ENCODE results near the gene HAO1. TPM values are rescaled to one million over a fixed set of nuclear protein-coding genes. Genes with fewer than 3 reads are reported as not detected.
"Not testable (repeated sequence)": the region's sequence is repeated elsewhere in the genome, so short reads cannot be mapped to it uniquely, and the experiment has no call there.

HAO1 gene
- total RNA-seq, 1 donor from 2014 or later = not detected

DNA sequence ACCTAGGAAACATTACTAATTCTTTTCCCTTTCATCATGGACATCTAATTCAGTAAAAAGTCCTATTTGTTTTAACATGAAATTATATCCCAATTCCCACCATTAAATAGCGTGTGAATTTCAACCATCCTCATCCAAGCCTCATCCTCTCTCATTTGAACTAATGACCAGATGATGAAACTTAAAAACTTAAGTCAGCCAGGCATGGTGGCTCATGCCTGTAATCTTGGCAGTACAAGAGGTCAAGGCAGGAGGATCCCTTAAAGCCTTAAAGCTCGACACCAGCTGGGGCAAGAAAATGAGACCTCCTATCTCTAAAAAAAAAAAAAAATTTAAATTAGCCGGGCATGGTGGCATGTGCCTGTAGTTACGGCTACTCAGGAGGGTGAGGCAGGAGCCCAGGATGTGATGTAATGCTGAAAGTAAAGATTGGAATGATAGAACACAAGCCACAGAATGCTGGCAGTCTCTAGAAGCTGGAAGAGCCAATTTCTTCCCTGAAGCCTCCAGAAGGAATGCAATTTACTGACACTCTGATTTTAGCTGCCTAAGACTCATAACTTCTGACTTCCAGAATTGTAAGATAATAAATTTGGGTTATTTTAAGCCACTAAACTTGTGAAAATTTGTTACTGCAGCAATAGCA lies 27.1 kb upstream of the HAO1 start:
- peaks cover 6% of the 10 kb centered on the region for H3K27me3 Mint-ChIP-seq (ENCODE audit: low read depth)
- H3K4me3 Mint-ChIP-seq (ENCODE audit: unreplicated experiment) = no peak overlapping the region
- H3K27ac Mint-ChIP-seq (ENCODE audit: unreplicated experiment) = no peak overlapping the region
- H3K4me1 Mint-ChIP-seq (ENCODE audit: low read depth) = no peaks in the 10 kb centered on the region
- H3K36me3 Mint-ChIP-seq (ENCODE audit: low read depth) = no peaks in the 10 kb centered on the region
- no peak for DNase-seq (ENCODE audit: low spot score)
- TF ChIP-seq, protein P1, sequence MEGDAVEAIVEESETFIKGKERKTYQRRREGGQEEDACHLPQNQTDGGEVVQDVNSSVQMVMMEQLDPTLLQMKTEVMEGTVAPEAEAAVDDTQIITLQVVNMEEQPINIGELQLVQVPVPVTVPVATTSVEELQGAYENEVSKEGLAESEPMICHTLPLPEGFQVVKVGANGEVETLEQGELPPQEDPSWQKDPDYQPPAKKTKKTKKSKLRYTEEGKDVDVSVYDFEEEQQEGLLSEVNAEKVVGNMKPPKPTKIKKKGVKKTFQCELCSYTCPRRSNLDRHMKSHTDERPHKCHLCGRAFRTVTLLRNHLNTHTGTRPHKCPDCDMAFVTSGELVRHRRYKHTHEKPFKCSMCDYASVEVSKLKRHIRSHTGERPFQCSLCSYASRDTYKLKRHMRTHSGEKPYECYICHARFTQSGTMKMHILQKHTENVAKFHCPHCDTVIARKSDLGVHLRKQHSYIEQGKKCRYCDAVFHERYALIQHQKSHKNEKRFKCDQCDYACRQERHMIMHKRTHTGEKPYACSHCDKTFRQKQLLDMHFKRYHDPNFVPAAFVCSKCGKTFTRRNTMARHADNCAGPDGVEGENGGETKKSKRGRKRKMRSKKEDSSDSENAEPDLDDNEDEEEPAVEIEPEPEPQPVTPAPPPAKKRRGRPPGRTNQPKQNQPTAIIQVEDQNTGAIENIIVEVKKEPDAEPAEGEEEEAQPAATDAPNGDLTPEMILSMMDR (IDR thresholded peaks at IDR 0.05) = no peak
- no peaks in the 10 kb centered on the region for H3K9me3 Mint-ChIP-seq (ENCODE audit: low read depth)

DNA sequence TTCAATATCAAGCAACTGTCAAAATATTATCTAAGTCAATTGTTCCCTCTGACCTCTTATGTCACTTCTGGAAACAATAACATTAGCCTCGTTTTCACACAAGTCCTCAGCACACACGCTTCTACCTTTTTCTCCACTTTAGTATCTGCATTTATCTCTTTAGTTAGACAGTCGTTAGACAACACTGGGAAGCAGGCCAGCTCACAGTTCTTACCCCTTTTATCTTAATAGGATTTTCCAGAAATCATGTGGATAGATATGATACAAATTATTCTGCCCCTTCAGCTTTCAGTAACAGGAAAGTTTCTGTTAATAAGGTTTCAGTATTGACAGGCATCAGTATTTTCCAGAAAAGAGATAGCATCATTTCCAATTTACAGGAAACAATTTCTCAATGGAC lies 25.9 kb upstream of the HAO1 start:
- TF ChIP-seq, protein P1 (IDR thresholded peaks at IDR 0.05) = no peak
- DNase-seq (ENCODE audit: low spot score) = no peak
- Mint-ChIP-seq H3K9me3 (ENCODE audit: low read depth) (no peaks in the 10 kb centered on the region), H3K36me3 (ENCODE audit: low read depth) (no peaks in the 10 kb centered on the region), H3K4me3 (ENCODE audit: unreplicated experiment) (no peak overlapping the region), H3K4me1 (ENCODE audit: low read depth) (no peaks in the 10 kb centered on the region), H3K27me3 (ENCODE audit: low read depth) (peaks cover 6% of the 10 kb centered on the region), H3K27ac (ENCODE audit: unreplicated experiment) (no peak overlapping the region)

DNA sequence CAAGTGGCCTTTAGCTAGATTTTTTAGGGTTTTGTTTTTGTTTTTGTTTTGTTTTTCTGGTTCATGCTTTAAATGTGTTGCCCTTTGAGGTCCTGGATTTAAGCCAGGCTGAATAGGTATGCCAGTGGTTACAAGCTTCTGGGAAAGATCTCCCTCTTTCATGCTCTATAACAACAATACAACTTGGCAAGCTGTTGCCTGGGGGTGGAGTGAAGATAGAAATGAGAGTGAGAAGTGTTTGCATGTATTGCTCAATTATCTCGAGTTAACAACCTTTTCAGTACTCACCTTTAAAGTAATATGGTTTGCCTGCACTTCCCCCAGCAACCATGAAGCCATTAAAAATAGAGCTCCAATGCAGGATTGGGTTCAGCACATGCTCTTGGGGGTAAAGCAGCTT lies 19.2 kb upstream of the HAO1 start:
- Mint-ChIP-seq H3K4me1 (ENCODE audit: low read depth) (no peaks in the 10 kb centered on the region), H3K27me3 (ENCODE audit: low read depth) (peaks cover 15% of the 10 kb centered on the region), H3K27ac (ENCODE audit: unreplicated experiment) (no peak overlapping the region), H3K4me3 (ENCODE audit: unreplicated experiment) (no peak overlapping the region), H3K9me3 (ENCODE audit: low read depth) (peaks cover 7% of the 10 kb centered on the region), H3K36me3 (ENCODE audit: low read depth) (no peaks in the 10 kb centered on the region)
- DNase-seq (ENCODE audit: low spot score) = no peak
- TF ChIP-seq, protein P1 (IDR thresholded peaks at IDR 0.05) = no peak

DNA sequence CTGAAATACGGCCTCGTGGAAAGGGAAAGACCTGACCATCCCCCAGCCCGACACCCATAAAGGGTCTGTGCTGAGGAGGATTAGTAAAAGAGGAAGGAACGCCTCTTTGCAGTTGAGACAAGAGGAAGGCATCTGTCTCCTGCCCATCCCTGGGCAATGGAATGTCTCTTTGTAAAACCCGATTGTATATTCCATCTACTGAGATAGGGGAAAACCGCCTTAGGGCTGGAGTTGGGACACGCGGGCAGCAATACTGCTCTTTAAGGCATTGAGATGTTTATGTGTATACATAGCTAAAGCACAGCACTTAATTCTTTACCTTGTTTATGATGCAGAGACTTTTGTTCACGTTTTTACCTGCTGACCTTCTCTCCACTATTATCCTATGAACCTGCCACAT lies 16.3 kb upstream of the HAO1 start:
- peaks cover 15% of the 10 kb centered on the region for H3K27me3 Mint-ChIP-seq (ENCODE audit: low read depth)
- H3K36me3 Mint-ChIP-seq (ENCODE audit: low read depth); H3K27ac Mint-ChIP-seq (ENCODE audit: unreplicated experiment): not testable (repeated sequence)

DNA sequence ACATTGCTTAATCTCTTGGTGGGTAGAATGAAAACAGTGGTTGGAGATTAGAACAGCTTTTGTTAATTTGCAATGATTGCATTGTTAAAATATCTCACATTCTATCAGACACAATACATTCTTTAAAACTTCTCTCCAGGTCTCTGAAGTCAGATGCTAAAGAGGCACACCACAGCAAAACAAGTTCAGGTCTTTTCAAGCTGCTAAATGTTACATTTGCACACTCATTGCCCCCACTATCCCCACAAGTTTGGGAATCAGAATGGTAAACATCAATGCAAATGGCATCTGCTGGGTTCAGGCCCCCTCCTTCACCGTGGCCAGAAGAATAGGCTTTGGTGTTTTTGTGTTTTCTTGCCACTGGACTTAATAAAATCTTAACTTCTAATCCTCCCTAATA lies 10.1 kb upstream of the HAO1 start:
- Mint-ChIP-seq H3K9me3 (ENCODE audit: low read depth) (peaks cover 25% of the 10 kb centered on the region), H3K36me3 (ENCODE audit: low read depth) (no peaks in the 10 kb centered on the region), H3K27me3 (ENCODE audit: low read depth) (peaks cover 16% of the 10 kb centered on the region), H3K27ac (ENCODE audit: unreplicated experiment) (no peak overlapping the region), H3K4me1 (ENCODE audit: low read depth) (no peaks in the 10 kb centered on the region), H3K4me3 (ENCODE audit: unreplicated experiment) (no peak overlapping the region)
- TF ChIP-seq, protein P1 (IDR thresholded peaks at IDR 0.05) = no peak
- DNase-seq (ENCODE audit: low spot score) = no peak

More for the DNA sequence above, 16.3 kb upstream of the HAO1 start:
- H3K4me3 Mint-ChIP-seq (ENCODE audit: unreplicated experiment); H3K4me1 Mint-ChIP-seq (ENCODE audit: low read depth); DNase-seq (ENCODE audit: low spot score): not testable (repeated sequence)
- peaks cover 13% of the 10 kb centered on the region for H3K9me3 Mint-ChIP-seq (ENCODE audit: low read depth)

DNA sequence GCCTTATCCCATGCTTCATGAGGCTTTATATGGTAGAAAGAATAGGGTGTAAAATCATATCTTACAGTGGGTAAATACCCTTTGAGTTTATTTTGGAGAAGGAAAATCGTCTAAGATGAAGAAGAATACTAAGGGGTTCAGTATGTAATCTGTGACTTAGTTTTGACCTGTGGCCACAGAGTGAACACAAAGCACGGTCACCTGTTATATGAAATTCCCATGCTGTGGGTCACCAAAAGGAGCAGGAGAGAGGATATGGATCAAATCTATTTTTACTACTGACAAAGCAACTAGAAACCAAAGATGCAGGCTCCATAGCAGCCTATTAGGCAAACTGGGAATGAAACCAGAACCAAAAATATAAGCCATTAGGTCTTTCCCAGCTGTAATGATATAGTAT lies 3.6 kb upstream of the HAO1 start:
- peaks cover 26% of the 10 kb centered on the region for H3K27me3 Mint-ChIP-seq (ENCODE audit: low read depth)
- TF ChIP-seq, protein P1 (IDR thresholded peaks at IDR 0.05) = no peak
- no peaks in the 10 kb centered on the region for H3K36me3 Mint-ChIP-seq (ENCODE audit: low read depth)
- H3K4me1 Mint-ChIP-seq (ENCODE audit: low read depth) = no peaks in the 10 kb centered on the region
- H3K9me3 Mint-ChIP-seq (ENCODE audit: low read depth) = peaks cover 13% of the 10 kb centered on the region
- no peak for DNase-seq (ENCODE audit: low spot score)
- no peak overlapping the region for H3K27ac Mint-ChIP-seq (ENCODE audit: unreplicated experiment)
- no peak overlapping the region for H3K4me3 Mint-ChIP-seq (ENCODE audit: unreplicated experiment)

All from chondrocyte (in vitro differentiated cells).